ENCODE measurements around the gene TSG101.

Gene TSG101

DNA sequence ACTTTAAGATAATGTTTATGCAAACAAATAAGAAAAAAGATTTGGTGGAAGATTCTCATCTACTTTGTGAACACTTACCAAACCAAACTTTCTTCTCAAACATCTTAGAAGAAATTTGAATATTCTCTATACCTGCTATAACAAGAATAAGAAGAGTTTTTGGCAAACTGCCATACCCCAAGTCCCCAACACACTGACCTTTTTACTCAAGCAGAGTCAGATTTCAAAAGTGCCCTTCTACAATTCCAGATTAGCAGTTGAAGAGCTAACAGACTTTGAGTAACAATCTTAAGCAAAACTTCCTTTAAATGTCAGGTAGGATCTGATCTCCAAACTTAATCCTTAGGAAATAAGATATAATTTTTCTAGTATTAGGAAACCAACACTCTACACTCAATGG, 33.9 kb downstream of the TSG101 start:
- DNase-seq = no peak

DNA sequence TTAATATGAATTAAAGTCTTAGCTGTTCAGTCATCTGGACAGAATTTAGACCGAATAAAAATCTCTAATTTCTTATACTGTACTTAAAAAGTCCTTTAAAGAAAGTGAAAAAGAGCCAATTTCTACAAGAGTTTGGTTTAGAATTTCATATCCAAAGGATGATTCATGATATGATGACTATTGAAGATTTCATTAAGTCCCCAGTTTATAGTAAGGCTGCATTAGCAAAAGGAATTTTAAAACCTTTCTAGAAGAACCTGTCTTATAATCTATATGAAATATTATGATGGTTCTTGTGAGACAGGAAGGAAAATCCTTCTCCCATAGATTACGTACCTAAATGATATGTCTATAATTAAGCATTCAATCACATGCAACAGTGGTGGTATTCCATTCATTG, 34.8 kb downstream of the TSG101 start:
- DNase-seq = no peak

DNA sequence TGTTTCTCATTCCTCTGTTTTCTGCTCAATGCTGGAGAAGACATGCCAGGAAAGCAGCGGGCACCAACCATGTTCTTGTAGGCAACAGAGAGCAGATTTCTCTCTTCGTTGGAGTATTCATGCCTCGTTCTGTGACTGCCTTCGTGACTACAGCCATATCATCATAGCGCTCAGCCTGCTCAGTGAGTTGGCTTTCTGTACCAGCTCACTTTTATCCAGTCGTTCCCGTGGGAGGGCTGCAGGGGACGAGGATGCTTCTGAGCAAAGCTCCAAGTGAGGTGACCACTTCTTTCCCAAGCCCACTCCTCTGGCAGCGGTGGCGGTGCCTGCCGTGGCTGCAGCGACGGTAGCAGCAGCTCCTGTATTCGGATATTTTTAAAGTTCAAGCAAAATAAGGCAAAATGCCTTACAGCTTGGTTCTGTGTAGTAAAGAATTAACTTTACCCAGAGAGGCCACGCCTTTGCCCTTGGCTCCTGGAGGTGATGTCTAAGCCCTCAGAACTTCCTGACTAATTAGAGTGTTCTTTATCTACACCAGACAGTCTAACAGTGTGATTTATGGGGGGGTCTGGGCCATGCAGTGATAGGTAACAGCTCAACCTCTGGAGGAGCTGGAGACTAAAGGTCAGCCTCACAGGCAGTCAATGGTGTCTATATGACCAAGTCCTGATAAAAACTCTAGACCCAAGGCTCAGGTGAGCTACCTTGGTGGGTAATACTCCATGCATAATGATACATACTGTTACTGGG, 35.8 kb downstream of the TSG101 start:
- no peak for DNase-seq

DNA sequence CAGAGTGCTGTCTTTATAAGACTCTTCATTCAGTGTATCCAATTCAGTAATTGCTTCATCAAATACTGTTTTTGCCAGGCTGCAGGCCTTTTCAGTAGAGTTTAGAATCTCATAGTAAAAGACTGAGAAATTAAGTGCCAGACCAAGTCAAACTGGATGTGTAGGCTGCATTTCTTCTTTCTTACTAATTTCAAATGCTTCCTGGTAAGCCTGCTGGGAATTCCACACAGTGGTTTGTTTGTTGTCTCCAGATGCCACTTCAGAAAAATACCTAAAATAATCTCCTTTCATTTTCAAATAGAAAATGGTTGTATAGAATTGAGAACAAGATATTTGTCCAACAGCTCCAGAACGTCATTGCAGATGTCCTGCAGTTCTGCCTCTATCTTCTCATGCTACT, 36.4 kb downstream of the TSG101 start:
- DNase-seq = no peak

DNA sequence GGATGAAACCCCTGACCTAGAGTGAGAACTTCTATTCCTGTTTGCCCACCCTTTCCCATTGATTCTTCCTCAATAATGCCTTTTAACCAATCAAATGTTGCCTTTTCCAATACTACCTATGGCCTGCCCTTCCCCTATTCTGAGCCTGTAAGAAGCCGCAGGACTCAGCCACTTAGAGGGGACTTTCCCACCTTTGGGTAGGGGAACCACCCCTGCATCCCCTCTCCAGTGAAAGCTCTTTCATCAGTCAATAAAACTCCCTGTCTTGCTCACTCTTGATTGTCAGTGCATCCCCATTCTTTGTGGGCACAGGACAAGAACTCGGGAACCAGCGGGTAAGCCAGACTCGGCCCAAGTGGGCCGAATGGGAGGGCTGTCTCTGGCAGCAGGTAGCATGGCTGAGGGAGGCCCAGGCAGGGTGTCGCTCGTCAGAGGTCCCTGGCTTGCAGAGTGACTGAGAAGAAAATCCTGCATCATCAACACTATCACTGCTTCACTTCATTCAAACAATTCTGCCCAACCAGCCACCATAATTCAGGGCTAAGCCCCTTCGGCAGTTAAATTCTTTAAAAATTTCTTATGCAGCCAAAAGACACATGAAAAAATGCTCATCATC, 40.7 kb downstream of the TSG101 start:
- no peak for DNase-seq

DNA sequence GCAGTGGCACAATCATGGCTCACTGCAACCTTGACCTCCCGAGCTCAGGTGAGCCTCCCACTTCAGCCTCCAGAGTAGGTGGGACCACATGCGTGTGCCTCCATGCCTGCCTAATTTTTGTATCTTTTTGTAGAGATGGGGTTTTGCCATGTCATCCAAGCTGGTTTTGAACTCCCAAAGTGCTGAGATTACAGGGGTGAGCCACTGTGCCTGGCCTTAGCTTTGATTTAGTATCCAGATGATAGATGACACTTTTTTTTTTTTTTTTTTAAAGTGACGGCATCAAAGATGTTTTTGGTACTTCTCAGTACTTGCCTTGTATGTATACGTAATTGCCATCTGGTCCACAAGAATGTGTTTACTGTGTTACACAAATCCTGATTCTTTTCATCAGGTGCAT, 47.7 kb downstream of the TSG101 start:
- DNase-seq = no peak

DNA sequence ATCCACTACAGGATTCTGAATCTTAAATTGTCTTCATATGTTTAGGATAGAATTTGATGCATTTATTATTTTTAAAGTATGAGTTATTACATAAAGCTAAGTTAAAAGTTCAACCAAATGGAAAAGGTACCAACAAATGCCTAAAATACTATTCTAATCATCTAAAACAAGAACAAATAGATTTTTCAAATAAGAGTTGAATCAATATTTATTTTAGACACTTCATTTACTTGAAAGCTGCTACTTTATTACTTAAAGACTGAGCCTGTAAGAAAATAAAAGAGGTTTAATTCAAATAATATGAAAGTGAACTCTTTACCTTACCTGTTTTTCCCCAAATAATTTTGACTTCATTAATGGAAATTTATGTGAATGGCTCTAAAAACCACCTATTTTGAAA, 54.2 kb downstream of the TSG101 start:
- no peak for DNase-seq

DNA sequence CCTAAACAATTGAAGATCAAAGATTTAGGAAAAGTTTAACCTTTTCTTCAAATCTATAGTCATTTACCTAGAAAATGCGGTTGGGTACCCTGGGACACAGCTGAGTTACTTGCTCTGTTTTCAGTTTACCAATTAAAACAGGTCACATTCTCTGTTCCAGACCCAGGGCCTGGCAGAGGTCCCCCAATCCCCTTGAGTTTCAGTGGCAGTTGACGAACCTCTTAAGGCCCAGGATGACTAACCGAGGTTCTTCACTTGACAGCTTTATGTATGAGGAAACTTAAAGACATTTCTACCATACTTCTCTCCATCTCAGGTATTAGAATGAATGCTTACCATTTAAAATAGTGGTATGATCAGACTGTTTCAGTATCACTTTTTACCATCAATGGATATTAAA, 54.7 kb downstream of the TSG101 start:
- DNase-seq = no peak

DNA sequence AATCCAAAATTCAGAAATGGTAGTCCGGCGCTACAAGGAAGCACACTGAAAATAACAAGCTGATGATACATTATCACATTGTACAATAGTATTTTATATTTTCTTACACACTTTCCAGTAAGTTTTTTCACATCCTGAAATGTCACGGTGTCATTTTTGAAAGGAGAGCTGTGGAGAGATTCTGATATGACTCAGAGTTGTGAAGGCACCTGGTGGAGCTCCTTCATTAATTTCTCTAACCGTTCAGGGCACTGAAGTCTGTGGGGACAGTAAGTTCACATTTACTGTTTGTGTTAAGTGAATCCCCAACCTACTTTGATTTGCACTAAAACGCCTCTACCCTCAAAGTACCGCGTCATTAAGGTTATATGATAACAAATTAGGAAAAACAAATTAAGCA, 57.8 kb downstream of the TSG101 start:
- DNase-seq = no peak

DNA sequence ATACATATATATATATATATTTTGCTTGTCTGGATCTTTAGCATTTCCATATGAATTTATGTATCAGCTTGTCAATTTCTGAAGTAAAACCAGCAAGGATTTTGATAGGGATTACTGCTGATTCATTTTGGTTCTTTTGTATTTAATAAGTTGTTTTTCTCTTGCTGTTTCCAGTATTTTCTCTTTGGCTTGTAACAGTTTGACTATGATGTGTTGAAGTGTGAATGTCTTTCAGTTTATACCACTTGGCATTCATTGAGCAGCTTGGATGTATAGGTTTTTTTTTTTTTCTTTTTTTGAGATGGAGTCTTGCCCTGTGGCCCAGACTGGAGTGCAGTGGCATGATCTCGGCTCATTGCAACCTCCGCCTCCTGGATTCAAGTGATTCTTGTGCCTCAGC, 58.7 kb downstream of the TSG101 start:
- no peak for DNase-seq

DNA sequence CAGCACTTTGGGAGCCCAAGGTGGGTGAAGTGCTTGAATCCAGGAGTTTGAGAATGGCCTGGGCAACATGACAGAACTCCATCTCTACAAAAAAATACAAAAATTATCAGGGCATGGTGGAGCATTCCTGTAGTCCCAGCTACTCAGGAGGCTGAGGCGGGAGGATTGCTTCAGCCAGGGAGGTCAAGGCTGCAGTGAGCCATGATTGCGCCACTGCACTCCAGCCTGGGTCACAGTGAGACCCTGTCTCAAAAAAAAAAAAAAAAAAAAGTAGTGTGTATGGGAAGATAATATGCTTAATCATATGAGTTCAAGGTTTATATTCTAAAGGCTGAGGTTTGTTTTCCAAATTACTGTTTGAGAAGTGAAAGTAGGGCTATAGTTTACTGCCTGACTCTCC, 60.3 kb downstream of the TSG101 start:
- no peak for DNase-seq

DNA sequence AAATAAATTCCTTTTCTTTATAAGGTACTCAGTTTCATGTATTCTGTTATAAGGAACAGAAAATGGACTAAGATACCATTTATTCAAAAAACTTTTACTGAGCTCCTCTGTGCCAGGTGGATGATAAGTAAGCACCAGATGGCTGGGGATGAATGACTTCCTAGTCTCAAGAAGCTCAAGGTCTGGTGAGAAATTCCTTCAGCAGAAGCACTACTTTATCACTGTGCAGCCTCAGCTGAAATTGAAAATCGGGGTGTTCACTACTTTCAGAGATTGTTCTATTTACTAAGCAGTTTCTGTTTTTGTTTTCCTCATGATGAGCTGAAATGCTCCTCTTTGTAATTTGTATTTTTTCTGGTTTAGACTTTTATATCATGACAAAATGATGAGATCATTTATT, 63.3 kb downstream of the TSG101 start:
- no peak for DNase-seq

DNA sequence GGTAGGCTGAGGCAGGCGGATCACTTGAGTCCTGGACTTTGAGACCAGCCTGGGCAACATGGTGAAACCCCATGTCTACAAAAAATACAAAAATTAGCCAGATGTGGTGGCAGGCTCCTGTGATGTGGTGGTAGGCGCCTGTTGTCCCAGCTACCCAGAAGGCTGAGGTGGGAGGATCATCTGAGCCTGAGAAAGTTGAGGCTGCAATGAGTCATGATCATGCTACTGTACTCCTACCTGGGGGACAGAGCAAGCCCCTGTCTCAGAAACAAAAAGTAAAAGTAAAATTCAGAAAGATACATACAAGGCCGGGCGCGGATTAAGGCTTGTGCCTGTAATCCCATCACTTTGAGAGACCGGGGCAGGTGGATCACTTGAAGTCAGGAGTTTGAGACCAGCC, 64.8 kb downstream of the TSG101 start:
- no peak for DNase-seq

DNA sequence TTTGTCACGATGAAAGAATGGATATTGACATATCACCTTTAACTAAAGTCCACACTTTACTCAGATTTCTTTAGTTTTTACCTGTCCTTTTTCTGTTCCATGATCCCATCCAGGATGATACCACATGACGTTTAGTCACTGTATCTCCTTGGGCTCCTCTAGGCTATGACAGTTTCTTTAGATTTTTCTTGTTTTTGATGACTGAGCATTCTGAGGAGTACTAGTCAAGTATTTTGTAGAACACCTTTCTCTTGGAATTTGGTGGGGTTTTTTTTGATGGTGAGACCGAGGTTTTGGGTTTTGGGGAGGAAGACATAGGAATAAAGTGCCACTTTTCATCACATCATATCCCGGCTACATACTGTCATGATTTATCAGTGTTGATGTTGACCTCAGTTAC, 67.1 kb downstream of the TSG101 start:
- no peak for DNase-seq

DNA sequence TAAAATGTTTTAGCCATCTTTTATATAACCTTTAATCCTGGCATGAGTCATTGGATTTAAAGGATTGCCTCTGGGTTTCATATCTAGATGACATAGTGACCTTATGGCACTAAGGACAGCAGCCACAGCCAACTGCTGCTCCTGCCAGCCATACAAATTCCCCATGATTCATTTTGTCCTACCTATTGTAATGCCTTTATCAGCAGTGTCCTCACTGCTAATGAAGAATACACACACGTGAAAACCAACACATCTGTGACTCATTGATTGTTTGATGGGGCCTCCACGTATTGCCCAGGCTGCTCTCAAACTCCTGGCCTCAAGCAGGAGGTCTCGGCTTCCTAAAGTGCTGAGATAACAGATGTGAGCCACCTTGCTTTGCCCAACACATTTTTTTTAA, 69.3 kb downstream of the TSG101 start:
- no peak for DNase-seq

DNA sequence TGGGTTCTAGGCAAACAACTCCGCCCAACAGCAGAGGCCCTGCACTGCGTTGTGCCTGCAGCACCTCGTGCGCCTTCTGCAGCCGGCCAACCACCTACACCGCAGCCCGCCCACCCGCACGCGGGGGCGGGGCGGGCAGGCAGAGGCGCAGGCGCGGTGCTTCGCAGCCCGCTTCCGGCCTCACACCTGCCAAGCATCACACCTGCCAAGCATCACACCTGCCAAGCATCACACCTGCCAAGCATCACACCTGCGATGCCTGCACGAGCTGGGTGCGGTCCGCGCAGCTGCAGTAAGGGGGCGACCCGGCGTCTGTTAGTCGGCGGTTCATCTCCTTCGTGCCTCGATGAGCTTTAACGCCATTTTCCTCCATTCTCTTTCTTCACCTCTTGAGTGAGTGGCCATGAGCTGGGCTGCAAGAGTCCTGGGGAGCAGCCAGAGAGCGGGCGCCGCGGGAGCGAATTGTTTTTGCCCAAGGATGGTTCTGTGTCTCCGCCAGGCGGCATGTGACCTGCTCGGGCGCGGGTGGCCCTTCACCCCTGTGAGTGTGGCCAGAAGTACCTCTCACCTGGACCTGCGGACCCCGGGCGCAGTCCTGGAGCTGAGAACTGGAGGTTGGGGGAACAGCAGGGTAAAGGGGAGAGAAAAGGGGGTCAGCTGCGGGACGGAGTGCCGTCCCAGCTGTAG, 70.9 kb downstream of the TSG101 start, which contains the start of gene LDHAL6A:
TSS of gene LDHAL6A (plus strand) at position 171 of the 687 bp plus-strand sequence. CDS start 825 bp downstream, outside the sequence.
- DNase-seq = peak; percentile 26

DNA sequence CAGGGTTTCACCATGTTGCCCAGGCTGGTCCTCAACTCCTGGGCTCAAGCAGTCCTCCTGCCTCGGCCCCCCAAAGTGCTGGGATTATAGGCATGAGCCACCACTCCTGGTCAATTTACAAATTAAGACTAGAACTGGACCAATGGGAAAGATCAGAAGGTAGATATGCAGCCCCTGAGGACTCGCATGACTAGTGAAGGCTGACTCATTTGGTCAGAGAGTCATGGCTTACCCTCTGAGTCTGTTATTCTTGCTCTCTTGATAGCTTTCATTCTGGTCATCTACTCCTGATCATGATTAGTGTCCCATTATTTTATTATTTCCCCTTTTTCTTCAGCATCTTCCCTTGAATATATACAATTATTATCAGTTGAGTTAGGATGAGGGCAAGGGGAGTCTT, 73.8 kb downstream of the TSG101 start:
- no peak for DNase-seq

DNA sequence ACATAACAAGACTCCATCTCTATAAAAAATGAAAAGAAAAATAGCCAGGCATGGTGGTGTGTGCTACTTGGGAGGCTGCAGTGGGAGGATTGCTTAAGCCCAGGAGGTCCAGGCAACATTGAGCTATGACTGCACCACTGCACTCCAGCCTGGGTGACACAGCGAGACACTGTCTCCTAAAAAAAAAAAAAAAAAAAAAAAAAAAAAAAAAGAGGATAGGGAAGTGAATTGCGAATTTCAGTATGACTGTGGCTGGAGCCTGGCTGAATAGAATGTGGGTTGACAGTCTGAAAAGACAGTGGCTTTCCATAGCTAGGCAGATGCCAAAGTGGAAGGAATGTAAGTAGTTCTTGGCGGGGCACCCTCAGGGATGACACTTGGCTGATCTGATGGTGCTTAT, 77.5 kb downstream of the TSG101 start:
- DNase-seq = no peak

DNA sequence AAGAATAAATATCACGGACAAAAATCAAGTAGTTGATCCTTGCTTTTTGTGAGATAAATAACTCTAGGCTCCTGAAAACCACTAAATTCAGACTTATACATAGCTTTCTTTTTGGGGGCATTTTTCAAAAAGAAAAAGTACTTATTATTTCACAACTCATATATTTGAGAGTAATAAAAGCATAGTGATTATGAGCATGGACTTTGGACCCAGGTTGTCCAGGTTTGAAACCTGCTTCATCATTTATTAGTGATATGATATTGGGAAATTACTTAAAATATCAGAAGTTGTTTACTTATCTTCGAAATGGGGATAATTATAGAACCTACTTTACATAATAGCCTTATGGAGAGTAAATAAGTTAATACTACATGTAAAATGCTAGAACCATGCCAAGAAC, 88.1 kb downstream of the TSG101 start:
- no peak for DNase-seq

Data from CD4-positive, alpha-beta T cell treated with Interleukin-10 for 1 hour (primary cell).